ENCODE measurements around the gene TSEN15. TPM values are rescaled to one million over a fixed set of nuclear protein-coding genes. Genes with fewer than 3 reads are reported as not detected.

The TSEN15 gene
- total RNA-seq, 4 donors from 2014 or later: 45.8 to 63.3 (median 60.1) TPM

Other genes with a start within 250 kb of the TSEN15 start
- gene RGL1, start 246.6 kb upstream of the TSEN15 start, total RNA-seq: 10 to 100 TPM in 3 of 4 donors, 1 to 10 TPM in 1; 9.3 to 36.3 (median 16.3) TPM
- gene COLGALT2, start 14.0 kb upstream of the TSEN15 start, total RNA-seq: 1 to 10 TPM; 2.6 to 8.3 (median 5.4) TPM